GM21717 (cell line): Measurements from ENCODE around the gene KRTAP10-5.

Experiments
- ATAC-seq: cut with Tn5 transposase; IDR thresholded peaks from one replicate; pipeline ENCODE4 v1.9.1; 2021; ENCODE audit warnings: mild to moderate bottlenecking, moderate library complexity; ENCODE audit not compliant: unreplicated experiment

Gene KRTAP10-5

GRCh38 chr21:44531606-44532564, 48.5 kb downstream of the KRTAP10-5 start:
- ATAC-seq = no peak

GRCh38 chr21:44530903-44531605, 49.4 kb downstream of the KRTAP10-5 start:
- no peak for ATAC-seq

- ATAC-seq = no peak
These were observed 50.0 kb downstream of the KRTAP10-5 start for GRCh38 chr21:44530221-44530902.

- ATAC-seq = no peak
These were observed 50.8 kb downstream of the KRTAP10-5 start for GRCh38 chr21:44529503-44530125.
